HPDE6-E6E7 (cell line): Measurements from ENCODE around the gene SLC22A14.
"Not testable (repeated sequence)": the region's sequence is repeated elsewhere in the genome, so short reads cannot be mapped to it uniquely, and the experiment has no call there.

ENCODE experiments used
- DNase-seq: peaks from one replicate; pipeline ENCODE4 v3.0.0; 2011; ENCODE audit warnings: missing footprints; ENCODE audit errors: extremely low spot score

The SLC22A14 gene

DNA sequence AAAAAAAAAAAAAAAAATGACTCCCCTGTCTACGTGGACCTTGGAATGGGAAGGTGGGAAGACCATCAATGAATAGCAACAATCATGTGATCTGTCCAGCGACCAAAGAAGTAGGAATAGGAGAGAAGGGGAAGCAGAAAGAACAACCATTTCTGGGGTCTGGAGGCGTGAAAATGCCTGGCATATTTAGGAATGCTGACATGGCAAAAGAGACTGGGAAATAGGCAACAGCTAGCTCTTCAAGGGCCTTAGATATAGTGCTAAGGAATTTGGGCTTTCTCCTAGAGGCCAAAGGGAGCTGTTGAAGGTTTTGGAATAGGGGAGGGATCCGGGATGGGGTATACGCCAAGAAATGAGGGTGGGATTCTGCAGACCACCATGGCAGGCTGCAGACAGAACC is 10.5 kb upstream of the SLC22A14 start:
- no peak for DNase-seq

- no peak for DNase-seq
These were observed 7.0 kb upstream of the SLC22A14 start for GRCh38 chr3:38274864-38275649.

DNA sequence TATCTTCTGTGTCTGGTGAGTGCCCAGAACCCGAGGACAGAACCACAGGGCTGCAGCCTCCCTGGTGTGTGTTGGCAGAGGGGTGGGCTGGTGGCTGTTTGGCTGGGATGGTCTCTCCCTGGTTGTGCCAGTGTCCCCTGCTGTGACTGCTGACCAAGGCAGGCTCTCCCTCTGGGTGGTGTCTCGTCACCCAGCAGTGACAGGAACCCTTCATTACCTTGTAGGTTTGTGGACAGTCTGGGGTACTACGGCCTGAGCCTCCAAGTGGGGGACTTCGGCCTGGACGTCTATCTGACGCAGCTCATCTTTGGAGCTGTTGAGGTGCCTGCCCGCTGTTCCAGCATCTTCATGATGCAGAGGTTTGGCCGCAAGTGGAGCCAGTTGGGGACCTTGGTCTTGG is 6.4 kb upstream of the SLC22A14 start:
- DNase-seq, result no peak

DNA sequence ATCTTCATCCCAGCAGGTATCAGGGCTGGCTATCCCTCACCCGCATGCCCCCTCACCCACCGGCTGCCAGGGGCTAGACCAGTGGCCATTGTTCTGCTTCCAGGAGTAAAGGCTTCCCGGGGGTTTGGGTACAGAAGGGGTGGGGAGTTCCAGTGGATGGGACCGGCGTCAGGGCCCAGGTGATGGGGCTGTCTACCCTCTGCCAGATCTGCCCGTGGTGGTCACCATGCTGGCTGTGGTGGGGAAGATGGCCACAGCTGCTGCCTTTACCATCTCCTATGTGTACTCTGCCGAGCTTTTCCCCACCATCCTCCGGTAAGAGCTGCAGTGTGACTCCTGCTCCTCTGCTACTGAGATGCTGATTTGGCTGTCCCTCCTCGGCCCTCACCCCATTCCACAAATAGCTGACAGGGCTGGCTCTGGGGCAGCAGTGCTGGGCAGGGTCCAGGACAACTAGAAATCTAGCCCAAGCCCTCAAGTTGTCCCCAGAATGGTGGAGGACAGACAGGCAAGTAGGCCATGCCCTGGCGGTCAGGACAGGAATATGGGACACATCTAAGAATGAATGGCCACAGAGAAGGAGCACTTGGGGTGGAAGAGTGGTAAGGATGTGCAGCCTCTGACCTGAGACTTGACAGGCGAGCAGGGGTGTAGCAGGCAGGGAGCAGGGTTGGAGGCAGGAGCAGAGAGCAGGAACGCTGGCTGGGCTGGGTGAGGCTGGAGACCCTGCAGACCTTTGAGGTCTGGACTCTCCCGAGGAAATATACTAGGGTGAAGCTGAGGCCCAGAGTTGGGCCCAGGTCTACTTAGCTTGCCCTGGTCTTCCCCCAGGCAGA is 5.8 kb upstream of the SLC22A14 start:
- no peak for DNase-seq

DNA sequence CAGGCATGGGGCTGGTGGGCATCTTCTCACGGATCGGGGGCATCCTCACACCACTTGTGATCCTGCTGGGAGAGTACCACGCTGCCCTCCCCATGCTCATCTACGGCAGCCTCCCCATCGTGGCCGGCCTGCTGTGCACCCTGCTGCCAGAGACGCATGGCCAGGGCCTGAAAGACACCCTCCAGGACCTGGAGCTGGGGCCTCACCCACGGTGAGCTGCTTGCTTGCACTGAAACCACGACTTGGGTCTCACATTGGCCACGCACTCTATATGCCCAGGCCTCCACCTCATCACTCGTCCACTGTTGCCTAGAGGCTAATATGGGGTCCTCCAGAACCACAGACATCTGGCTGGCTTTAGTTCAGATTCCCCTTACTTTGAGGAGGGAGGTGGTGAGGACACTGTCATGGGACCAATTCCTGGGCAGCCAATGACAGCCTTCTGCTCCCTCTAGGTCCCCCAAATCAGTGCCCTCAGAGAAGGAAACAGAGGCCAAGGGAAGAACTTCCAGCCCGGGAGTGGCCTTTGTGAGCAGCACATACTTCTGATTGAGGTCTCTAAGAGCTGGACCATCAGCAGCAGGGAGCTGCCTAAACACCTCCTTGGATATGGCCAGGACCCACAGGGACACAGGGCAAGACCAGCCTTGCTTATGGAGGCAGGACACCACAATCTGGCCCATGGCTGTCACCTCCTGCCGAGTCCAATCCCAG is 5.0 kb upstream of the SLC22A14 start:
- DNase-seq, result no peak

DNA sequence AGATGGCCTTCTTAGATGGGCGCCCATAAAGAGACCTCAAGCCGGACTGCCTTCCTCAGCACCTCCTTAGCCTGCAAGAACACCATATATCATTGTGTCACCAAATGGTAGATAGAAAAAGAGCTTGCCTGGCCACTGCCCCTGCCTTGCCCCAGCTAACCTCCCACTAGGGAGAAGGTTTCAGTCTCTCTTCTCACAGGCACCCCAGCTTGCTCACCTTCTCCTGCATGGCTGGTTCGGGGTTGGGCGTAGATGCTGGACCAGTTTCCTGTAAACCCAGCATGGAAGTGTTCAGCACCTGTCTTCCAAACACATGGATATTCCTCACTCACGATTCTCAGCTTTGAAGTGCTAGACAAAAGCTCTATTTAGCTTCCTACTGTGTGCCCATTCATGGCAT is 3.3 kb upstream of the SLC22A14 start:
- DNase-seq, result no peak

- no peak for DNase-seq
These were observed 2.0 kb downstream of the SLC22A14 start for GRCh38 chr3:38283810-38284755.

GRCh38 chr3:38284756-38285150 is 2.7 kb downstream of the SLC22A14 start:
- no peak for DNase-seq

DNA sequence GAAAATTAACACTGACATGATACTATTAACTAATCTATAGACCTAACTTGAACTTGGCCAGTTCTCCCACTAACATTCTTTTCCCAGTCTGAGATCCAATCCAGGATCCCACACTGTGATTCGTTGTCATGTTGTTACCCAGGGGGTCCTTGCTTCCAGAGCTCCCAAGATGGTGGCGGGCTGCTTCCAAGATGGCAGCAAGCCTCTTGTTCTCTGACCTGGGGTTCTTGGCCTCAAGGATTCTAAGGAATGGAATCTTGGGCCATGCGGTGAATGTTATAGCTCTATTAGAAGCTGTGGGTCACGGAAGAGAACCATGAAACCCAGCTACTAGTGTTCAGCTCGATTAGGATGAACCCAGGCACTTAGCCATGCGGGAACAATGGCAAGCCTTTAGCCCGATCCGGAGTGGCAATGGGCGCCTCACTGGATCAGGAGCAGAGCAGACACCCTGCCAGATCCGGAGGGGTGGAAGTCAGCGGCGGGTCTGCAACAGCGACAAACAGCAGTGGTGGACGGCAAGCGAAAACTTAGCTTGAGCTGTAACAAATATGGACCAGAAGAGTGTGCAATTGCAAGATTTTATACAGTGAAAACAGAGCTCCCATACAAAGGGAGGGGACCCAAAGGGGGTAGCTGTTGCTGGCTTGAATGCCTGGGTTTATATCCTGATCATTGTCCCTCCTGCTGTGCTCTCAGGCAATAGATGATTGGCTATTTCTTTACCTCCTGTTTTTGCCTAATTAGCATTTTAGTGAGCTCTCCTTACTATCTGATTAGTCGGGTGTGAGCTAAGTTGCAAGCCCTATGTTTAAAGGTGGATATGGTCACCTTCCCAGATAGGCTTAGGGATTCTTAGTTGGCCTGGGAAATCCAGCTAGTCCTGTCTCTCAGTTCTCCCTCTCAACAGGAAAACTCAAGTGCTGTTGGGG is 7.5 kb downstream of the SLC22A14 start:
- not testable (repeated sequence) for DNase-seq

GRCh38 chr3:38297053-38297452 is 15.0 kb downstream of the SLC22A14 start:
- not testable (repeated sequence) for DNase-seq

DNA sequence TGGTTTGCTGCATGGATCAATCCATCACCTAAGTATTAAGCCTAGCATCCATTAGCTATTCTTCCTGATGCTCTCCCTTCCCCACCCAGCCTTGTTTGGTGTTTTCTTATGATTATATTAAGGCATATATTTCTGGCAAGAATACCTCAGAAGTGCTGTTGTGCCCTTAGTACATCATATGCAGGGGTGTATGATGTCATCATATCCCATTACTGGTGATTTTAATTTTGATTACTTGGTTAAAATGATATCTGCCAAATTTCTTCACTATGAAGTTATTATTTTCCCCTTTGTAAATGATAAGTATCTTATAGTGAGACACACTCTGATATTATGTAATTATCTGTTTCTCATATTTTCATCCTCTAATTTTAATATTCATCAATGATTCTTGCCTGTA is 15.4 kb downstream of the SLC22A14 start:
- DNase-seq, result no peak

- no peak for DNase-seq
These were observed 16.0 kb downstream of the SLC22A14 start for GRCh38 chr3:38297947-38298711.

DNA sequence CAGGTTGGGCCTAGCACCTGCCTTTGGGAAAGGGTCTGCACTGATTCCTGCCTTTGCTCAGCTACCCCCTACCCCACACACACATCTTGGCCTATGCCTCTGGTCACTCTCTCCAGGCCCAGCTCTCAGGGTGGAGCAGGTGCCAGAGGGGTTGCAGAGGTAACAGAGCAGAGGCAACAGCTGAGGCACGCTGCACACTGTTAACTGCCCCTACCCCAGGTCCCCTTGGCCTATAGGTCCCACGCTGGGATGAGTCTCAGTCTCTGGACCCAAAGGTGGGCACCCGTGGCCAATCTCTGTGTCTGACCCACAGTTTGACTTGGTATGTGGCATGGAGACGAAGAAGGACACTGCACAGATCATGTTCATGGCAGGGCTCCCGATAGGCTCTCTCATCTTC is 24.8 kb downstream of the SLC22A14 start:
- no peak for DNase-seq

- DNase-seq, result no peak
These were observed 25.5 kb downstream of the SLC22A14 start for GRCh38 chr3:38307599-38307998.

DNA sequence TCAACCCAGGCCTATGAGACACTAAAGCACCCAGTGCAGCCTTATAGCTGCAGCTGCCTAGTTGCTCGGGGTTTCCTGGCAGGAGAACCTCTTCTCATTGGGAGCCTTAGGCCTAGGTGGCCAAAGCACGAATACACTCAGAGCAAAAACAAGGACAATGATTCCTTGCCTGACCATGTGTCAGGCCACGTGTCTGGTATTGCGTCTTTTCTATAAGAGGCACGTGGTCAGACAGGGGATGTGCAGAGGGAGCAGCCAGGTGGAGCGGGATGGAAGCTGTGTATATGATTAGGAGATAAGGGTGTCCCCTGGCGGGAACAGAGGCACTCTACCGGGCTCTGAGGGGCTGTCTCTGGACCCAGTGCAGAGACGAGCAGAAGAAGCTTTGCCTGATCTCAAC is 26.4 kb downstream of the SLC22A14 start:
- no peak for DNase-seq

- no peak for DNase-seq
These were observed 29.4 kb downstream of the SLC22A14 start for GRCh38 chr3:38311476-38311875.

DNA sequence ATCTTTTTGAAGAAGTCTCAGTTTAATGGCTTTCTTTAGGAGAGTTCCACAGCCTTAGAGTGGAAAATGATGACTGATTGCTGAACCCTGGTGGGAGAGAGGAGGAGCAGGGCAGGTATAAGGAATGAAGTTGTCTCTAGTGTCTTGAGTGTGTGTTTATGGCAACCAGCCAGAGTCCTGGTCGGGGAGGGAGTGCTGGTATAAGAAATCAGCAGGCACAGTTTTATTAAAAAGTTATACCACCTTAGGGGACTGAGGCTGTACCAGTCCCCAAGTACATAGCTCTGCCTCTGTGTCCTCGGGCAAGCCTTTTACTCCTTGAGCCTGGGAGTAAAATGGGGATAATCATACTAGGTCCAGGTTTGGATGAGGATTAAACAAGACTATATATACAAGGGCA is 29.8 kb downstream of the SLC22A14 start:
- no peak for DNase-seq

DNA sequence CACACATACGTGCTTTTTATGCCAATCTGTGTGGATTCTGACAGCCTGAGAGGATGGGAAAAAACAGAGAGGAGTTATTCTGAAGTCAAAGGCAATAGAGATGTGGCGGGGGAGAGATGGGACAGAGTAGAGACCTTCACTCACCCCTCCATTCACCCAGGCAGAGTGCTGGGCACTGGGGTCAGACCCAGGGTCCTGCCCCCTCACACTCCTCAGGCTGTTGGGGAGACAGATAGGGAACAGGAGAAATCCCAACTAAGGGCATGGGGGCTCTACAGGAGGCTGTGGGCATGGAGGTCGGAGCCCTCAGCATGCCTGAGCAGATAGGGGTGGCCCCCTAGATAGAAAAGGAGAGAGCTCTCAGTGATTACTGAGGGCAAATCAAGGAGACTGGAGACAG is 30.3 kb downstream of the SLC22A14 start:
- DNase-seq, result no peak

GRCh38 chr3:38313263-38313662 is 31.2 kb downstream of the SLC22A14 start:
- DNase-seq, result no peak
